ENCODE results near the gene CTSC.

DNA sequence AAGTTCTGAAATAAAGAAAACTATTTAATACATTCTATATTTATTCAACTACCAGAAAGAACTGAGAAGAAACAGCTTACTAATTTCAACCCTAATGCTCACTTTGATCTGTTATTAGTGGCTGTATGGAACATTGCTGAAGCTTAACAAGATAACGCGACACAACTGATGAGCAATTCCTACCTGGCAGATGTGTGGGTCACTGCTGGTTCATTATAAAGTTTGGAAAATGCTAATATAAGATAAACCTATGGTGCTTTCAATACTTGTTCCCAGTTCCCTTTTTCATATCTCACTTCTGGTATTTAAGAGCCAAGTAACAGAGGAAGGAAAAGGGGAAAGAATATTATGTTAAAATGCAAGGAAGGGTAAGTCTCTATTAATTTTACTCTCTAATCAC is 10.5 kb downstream of the CTSC start:
- TF ChIP-seq EZH2phosphoT487 (conservative IDR thresholded peaks at IDR 0.05; ENCODE audit: low read length) = no peak
- TF ChIP-seq, protein P1, sequence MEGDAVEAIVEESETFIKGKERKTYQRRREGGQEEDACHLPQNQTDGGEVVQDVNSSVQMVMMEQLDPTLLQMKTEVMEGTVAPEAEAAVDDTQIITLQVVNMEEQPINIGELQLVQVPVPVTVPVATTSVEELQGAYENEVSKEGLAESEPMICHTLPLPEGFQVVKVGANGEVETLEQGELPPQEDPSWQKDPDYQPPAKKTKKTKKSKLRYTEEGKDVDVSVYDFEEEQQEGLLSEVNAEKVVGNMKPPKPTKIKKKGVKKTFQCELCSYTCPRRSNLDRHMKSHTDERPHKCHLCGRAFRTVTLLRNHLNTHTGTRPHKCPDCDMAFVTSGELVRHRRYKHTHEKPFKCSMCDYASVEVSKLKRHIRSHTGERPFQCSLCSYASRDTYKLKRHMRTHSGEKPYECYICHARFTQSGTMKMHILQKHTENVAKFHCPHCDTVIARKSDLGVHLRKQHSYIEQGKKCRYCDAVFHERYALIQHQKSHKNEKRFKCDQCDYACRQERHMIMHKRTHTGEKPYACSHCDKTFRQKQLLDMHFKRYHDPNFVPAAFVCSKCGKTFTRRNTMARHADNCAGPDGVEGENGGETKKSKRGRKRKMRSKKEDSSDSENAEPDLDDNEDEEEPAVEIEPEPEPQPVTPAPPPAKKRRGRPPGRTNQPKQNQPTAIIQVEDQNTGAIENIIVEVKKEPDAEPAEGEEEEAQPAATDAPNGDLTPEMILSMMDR (IDR thresholded peaks at IDR 0.05; ENCODE audit: insufficient read depth, low read length, poor library complexity, severe bottlenecking) = no peak
